Right ventricle myocardium inferior (tissue), 1 donor: Measurements from ENCODE around the gene ZNF726. TPM values are rescaled to one million over a fixed set of nuclear protein-coding genes. Genes with fewer than 3 reads are reported as not detected.

ENCODE experiments used
- total RNA-seq: library from RNA; stranded (reverse); fragmentation: NEBNext Ultra II Directional; extraction: Animal tissue kit (Norgen Biotek cat#: 25700); gene quantifications from one replicate; pipeline ENCODE4 v1.2.1, GENCODE V29; 2021
- donor health status: DM: no; HTN: yes; CAD: no; lungs with severe emphysema.

Gene ZNF726
- total RNA-seq, 1 donor from 2014 or later, result 0.38 TPM

Other genes starting within 250 kb of the ZNF726 start
- gene ZNF675, start 227.7 kb upstream of the ZNF726 start, total RNA-seq, result 4.4 TPM
- 0.22 TPM for gene ZNF681, start 156.0 kb upstream of the ZNF726 start, total RNA-seq
- 9.0 TPM for gene ZNF254, start 172.3 kb downstream of the ZNF726 start, total RNA-seq